Effector memory CD8-positive, alpha-beta T cell (primary cell): ENCODE data around the gene AHR.
A peak's percentile ranks its signal among the peaks of the same experiment; 100 is the strongest.

Experiments
- ATAC-seq: fragments of 150-1000 bp; cut with Tn5 transposase; replicated peaks from 2 replicates; pipeline ENCODE4 v1.10.0; 2021; ENCODE audit warnings: mild to moderate bottlenecking, moderate library complexity
- DNase-seq, 3 experiments: peaks; one replicate each; pipeline ENCODE4 v3.0.0; 2021
- H3K27ac Mint-ChIP-seq, 2 donors: one replicate each; pipeline ENCODE4 v1.8.0; 2022; ENCODE audit warnings: mild to moderate bottlenecking in 2 of 2, mixed read lengths in 2 of 2, moderate library complexity in 2 of 2
- H3K27me3 Mint-ChIP-seq, 2 donors: one replicate each; pipeline ENCODE4 v1.8.0; 2022; ENCODE audit warnings: mixed read lengths in 2 of 2
- H3K36me3 Mint-ChIP-seq: one replicate; pipeline ENCODE4 v1.8.0; 2022; ENCODE audit warnings: mild to moderate bottlenecking, moderate library complexity, mixed read lengths; ENCODE audit not compliant: insufficient read depth
- H3K4me1 Mint-ChIP-seq, 2 donors: one replicate each; pipeline ENCODE4 v1.8.0; 2022; ENCODE audit warnings: low read depth in 2 of 2, mixed read lengths in 2 of 2
- H3K4me3 Mint-ChIP-seq, 2 donors: one replicate each; pipeline ENCODE4 v1.8.0; 2022; ENCODE audit warnings: mild to moderate bottlenecking in 2 of 2, mixed read lengths in 2 of 2, moderate library complexity in 2 of 2
- H3K9me3 Mint-ChIP-seq, 2 donors: one replicate each; pipeline ENCODE4 v1.8.0; 2022; ENCODE audit warnings: mixed read lengths in 2 of 2

Gene AHR

GRCh38 chr7:17297243-17297642 is 1.2 kb upstream of the AHR start:
- H3K27ac Mint-ChIP-seq = peak overlapping the region; percentile 92 to 94
- no peaks in the 10 kb centered on the region for H3K27me3 Mint-ChIP-seq
- no peak for DNase-seq
- peaks cover 2 to 13% of the 10 kb centered on the region in 2 donors for H3K9me3 Mint-ChIP-seq
- peaks cover 17% of the 10 kb centered on the region for H3K36me3 Mint-ChIP-seq
- peak overlapping the region; percentile 94 to 98 for H3K4me3 Mint-ChIP-seq
- no peak for ATAC-seq
- peaks cover 20 to 26% of the 10 kb centered on the region in 2 donors for H3K4me1 Mint-ChIP-seq

DNA sequence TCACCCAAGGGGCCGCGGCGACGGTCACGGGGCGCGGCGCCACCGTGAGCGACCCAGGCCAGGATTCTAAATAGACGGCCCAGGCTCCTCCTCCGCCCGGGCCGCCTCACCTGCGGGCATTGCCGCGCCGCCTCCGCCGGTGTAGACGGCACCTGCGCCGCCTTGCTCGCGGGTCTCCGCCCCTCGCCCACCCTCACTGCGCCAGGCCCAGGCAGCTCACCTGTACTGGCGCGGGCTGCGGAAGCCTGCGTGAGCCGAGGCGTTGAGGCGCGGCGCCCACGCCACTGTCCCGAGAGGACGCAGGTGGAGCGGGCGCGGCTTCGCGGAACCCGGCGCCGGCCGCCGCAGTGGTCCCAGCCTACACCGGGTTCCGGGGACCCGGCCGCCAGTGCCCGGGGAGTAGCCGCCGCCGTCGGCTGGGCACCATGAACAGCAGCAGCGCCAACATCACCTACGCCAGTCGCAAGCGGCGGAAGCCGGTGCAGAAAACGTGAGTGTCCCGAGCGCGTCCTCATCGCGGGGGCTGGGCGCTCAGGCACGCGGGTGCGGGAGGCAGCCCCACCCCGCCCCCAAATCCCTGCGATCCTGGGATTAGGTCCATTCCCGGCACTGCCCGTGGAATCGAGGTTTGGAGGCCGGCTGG is 509 bp downstream of the AHR start:
- peak overlapping the region; percentile 94 to 98 for H3K4me3 Mint-ChIP-seq
- ATAC-seq = peak; percentile 54
- peaks cover 17% of the 10 kb centered on the region for H3K36me3 Mint-ChIP-seq
- peaks cover 20 to 29% of the 10 kb centered on the region in 2 donors for H3K4me1 Mint-ChIP-seq
- peak; percentile 42 to 53 (median 50) for DNase-seq
- peak overlapping the region; percentile 92 to 94 for H3K27ac Mint-ChIP-seq
- no peaks in the 10 kb centered on the region for H3K27me3 Mint-ChIP-seq
- peaks cover 2 to 13% of the 10 kb centered on the region in 2 donors for H3K9me3 Mint-ChIP-seq

DNA sequence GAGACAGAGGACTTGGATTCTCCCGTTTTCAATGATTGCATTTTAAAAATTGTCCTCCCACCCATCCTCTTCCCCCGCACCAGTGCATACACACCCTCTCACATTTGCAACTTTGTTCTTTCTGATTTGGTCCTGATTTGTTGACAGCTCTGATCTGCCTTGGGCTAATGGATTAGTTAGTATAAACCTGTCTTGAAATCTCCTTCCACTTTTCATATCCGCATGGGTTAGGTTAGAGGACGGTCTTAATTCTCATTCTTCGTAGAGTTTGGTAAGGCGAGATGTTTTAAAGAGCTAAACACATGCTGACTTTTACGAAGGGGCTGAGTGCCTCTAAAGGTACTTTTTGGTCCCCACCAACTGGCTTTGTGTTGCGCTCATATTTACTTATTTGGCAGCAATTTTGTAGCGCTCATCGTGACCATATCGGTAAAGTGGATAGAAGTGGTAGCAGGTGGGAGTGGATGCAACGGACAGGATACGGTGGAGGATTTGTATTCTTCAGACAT is 1.1 kb downstream of the AHR start:
- Mint-ChIP-seq H3K4me3 (peak overlapping the region; percentile 94 to 98), H3K36me3 (peaks cover 17% of the 10 kb centered on the region), H3K4me1 (peaks cover 24 to 35% of the 10 kb centered on the region in 2 donors), H3K9me3 (peaks cover 2 to 13% of the 10 kb centered on the region in 2 donors), H3K27ac (peak overlapping the region; percentile 92 to 94), H3K27me3 (no peaks in the 10 kb centered on the region)
- ATAC-seq = peak; percentile 8
- peak; percentile 6 to 22 (median 10) for DNase-seq

DNA sequence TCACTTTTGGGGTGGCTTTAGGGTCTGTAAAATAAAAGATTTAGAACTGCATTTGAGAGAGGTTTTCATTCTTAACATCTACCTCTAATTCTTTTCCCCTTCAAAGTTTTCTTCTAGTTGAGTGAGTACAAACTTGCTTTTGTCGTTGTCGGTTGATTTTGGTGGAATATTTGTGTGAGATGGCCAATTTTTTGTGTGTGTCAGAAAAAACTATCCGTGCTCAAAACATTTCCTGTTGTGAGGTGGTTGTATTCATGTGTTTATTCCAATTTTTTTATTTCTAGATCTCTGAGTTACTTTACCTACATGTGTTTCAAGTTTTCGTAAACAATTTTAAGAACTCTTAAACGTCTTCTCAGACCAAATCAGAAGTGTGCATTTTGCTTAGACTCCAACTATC is 1.6 kb downstream of the AHR start:
- H3K4me3 Mint-ChIP-seq = peak overlapping the region; percentile 94 to 98
- peak overlapping the region; percentile 92 to 94 for H3K27ac Mint-ChIP-seq
- H3K36me3 Mint-ChIP-seq = peaks cover 17% of the 10 kb centered on the region
- peaks cover 29 to 40% of the 10 kb centered on the region in 2 donors for H3K4me1 Mint-ChIP-seq
- ATAC-seq (no peak), DNase-seq (no peak)
- H3K9me3 Mint-ChIP-seq = peaks cover 2 to 13% of the 10 kb centered on the region in 2 donors
- no peaks in the 10 kb centered on the region for H3K27me3 Mint-ChIP-seq

DNA sequence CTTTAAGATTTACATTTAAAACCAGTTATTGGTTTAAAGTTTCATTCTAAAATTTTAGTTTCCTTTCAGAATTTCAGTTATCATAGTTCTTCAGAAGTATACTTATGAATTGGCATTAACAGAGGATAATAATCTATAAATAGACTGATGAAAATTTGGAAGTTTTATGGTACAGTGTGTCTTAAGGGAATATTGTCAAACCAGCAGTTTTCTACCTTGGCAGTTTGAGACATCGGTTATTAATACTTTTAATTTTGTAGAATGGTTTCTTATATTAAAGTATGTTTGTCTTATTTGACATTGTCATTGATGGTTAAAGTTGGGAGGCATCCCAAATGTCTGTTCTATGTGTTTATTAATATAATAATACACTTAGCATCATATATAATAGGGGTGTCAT is 2.0 kb downstream of the AHR start:
- Mint-ChIP-seq H3K4me1 (peaks cover 33 to 44% of the 10 kb centered on the region in 2 donors), H3K9me3 (peaks cover 2 to 13% of the 10 kb centered on the region in 2 donors), H3K4me3 (peak overlapping the region; percentile 94 to 98), H3K27ac (peak overlapping the region; percentile 92 to 94), H3K36me3 (peaks cover 17% of the 10 kb centered on the region), H3K27me3 (no peaks in the 10 kb centered on the region)
- ATAC-seq (no peak), DNase-seq (no peak)

- H3K4me1 Mint-ChIP-seq = peaks cover 34 to 45% of the 10 kb centered on the region in 2 donors
- H3K36me3 Mint-ChIP-seq = peaks cover 17% of the 10 kb centered on the region
- peaks cover 2 to 13% of the 10 kb centered on the region in 2 donors for H3K9me3 Mint-ChIP-seq
- DNase-seq = peak; percentile 39 to 48 (median 40)
- H3K27ac Mint-ChIP-seq = no peak overlapping the region
- no peak for ATAC-seq
- H3K4me3 Mint-ChIP-seq = no peak overlapping the region
- no peaks in the 10 kb centered on the region for H3K27me3 Mint-ChIP-seq
Measured at GRCh38 chr7:17301471-17302456, 3.3 kb downstream of the AHR start.

- DNase-seq (no peak), ATAC-seq (no peak)
- Mint-ChIP-seq H3K27me3 (no peaks in the 10 kb centered on the region), H3K36me3 (peaks cover 17% of the 10 kb centered on the region), H3K4me1 (peaks cover 30 to 36% of the 10 kb centered on the region in 2 donors), H3K9me3 (peaks cover under 1 to 8% of the 10 kb centered on the region in 2 donors), H3K4me3 (peak overlapping the region in 1 of 2 donors; percentile 14), H3K27ac (no peak overlapping the region)
Measured at GRCh38 chr7:17302575-17303142, 4.2 kb downstream of the AHR start.

GRCh38 chr7:17304926-17305325 is 6.5 kb downstream of the AHR start:
- DNase-seq (no peak), ATAC-seq (peak; percentile 52)
- Mint-ChIP-seq H3K27me3 (no peaks in the 10 kb centered on the region), H3K27ac (peak overlapping the region; percentile 8 to 71), H3K4me3 (peak overlapping the region; percentile 67 to 75), H3K9me3 (no peaks in the 10 kb centered on the region), H3K4me1 (peaks cover 17 to 23% of the 10 kb centered on the region in 2 donors), H3K36me3 (no peaks in the 10 kb centered on the region)

DNA sequence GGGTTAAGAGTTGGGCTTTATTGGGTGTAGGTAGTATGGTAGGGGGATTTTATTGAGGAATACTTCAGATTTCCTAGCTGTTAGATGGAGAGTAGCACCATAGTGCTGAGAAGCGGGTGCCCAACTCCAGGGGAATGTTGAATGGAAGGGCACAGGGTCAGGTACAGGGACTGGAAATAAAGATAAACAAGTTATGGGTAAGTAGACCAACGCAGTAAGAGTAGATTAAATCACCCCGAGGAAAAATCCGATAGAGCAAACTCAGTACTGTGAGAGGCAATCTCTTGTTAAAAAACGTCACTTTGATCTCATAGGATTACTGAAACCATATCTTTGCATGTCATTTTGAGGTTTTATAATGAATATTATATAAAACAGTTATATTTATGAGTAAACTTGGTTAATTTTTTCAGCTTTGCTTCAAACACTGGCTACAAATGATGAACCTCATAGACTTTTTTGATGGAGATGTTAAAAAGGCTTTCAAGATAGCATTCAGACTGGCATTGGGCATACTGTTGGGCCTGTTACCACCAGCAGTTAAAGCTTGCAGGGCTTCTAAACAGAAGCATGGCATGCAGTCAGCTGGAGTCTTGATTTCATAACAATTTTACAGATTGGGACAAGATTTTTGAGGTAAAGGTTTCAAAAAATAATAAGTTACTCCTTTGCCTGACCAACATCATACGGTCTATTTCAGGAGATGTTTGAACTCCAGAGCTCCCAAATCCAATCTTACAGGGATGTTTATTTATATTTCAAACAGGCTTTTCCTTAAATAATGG is 7.1 kb downstream of the AHR start:
- Mint-ChIP-seq H3K27me3 (no peaks in the 10 kb centered on the region), H3K27ac (peak overlapping the region; percentile 8 to 71), H3K4me3 (peak overlapping the region; percentile 67 to 75), H3K9me3 (no peaks in the 10 kb centered on the region), H3K36me3 (peaks cover 4% of the 10 kb centered on the region), H3K4me1 (peaks cover 14 to 19% of the 10 kb centered on the region in 2 donors)
- no peak for DNase-seq
- no peak for ATAC-seq

GRCh38 chr7:17307000-17307399 is 8.5 kb downstream of the AHR start:
- Mint-ChIP-seq H3K27ac (no peak overlapping the region), H3K4me1 (peaks cover 14 to 19% of the 10 kb centered on the region in 2 donors), H3K36me3 (peaks cover 17% of the 10 kb centered on the region), H3K4me3 (no peak overlapping the region), H3K9me3 (no peaks in the 10 kb centered on the region), H3K27me3 (no peaks in the 10 kb centered on the region)
- ATAC-seq (no peak), DNase-seq (no peak)

DNA sequence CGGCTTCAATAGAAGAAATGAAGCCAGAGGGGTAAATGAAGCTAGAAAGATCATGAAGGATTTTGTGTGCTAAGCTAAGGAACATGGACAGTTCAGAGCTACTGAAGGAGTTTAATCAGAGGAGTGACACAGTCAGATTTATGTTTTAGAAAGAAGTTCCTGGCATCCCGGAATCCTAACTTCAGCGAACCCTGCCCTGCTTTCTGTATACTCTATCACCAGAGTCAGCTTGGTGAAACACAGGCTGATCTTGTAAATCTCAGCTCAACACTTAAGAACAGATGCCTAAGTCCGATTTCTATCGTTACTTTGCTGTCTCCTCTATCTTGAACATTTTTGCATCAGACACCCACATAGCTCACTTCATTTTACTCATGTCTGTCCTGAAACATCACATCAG is 9.1 kb downstream of the AHR start:
- DNase-seq (no peak), ATAC-seq (no peak)
- Mint-ChIP-seq H3K27me3 (no peaks in the 10 kb centered on the region), H3K27ac (no peak overlapping the region), H3K4me1 (peaks cover 14 to 19% of the 10 kb centered on the region in 2 donors), H3K4me3 (no peak overlapping the region), H3K9me3 (no peaks in the 10 kb centered on the region), H3K36me3 (peaks cover 18% of the 10 kb centered on the region)

DNA sequence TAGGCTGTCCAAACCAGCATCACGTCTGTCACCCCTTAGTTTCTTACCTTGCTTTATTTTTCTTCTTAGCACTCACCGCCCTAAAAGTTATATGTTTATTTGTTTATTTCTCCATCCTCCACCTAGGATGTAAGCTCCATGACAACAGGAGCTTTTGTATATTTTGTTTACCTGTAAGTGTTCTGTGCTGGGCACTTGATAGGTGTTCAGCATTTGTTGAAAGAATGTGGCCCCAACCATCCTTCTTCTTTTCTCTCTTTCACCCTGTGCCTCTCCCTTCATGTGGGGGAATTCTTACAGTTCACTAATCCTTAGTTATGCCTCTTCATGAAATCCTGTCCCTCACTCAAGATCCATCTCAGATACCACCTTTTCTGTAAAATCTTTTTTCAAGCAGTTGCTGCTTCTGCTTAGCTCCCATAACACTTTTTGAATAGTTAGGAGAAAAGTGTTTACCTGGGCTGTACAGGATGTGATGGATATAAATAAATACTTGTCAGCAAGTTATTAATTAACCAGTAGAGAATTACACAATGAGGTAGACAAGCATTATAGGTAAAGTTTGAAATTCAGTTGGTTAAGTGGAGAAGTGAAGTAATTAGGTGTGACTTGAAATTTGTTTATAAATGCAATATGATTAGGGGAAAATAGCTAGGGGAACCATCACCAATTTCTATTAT is 9.7 kb downstream of the AHR start:
- H3K36me3 Mint-ChIP-seq = peaks cover 18% of the 10 kb centered on the region
- no peaks in the 10 kb centered on the region for H3K27me3 Mint-ChIP-seq

More for the DNA sequence above, 9.7 kb downstream of the AHR start:
- Mint-ChIP-seq H3K4me1 (peaks cover 14 to 22% of the 10 kb centered on the region in 2 donors), H3K4me3 (no peak overlapping the region), H3K27ac (no peak overlapping the region), H3K9me3 (no peaks in the 10 kb centered on the region)
- peak; percentile 30 for ATAC-seq
- DNase-seq = no peak
